NK-92 (cell line): ENCODE data around the gene CHST6.
"Not testable (repeated sequence)": the region's sequence is repeated elsewhere in the genome, so short reads cannot be mapped to it uniquely, and the experiment has no call there.

Experiments used
- DNase-seq: peaks from one replicate; lab custom pipeline; 2025; ENCODE audit not compliant: unreplicated experiment; lab: John Stamatoyannopoulos, UW

Gene CHST6

DNA sequence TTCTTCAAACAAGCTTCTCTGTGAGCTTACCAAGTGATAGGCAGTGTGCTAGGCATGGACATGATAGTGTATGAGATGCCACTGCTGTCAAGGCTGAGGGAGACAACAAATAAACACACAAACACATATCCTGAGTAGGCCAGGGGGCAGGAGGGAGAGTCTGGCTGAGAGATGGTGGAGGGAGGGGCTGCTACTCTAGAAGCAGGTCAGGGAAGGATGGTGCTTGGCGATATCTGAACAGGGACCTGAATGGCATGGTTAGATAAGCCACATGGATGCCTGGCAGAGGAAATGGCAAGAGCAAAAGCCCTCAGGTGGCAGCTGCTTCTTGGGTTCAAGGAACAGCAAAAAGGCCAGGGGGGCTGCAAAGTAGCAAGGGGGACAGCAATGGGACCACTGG, 8.6 kb upstream of the CHST6 start:
- DNase-seq = no peak

DNA sequence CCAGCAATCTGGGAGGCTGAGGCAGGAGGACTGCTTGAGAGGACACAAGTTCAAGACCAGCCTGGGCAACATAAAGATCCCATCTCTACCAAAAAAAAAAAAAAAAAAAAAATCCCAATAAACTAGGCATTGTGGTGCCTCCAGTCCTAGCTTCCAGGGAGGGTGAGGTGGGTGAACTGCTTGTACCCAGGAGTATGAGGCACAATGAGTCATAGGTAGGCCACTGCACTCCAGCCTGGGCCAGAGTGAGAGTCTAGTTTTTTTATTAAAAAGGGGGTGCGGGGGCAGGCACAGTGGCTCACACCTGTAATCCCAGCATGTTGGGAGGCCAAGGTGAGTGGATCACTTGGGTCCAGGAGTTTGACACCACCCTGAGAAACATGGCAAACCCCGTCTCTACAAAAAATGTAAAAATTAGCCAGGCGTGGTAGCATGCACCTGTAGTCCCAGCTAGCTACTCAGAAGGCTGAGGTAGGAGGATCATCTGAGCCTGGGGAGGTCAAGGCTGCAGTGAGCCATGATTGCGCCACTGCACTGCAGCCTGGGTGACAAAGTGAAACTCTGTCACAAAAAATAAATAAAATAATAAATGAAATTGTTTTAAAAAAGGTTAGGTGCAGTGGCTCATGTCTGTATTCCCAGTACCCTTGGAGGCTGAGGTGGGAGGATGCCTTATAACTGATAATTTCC, 7.8 kb upstream of the CHST6 start:
- DNase-seq = no peak

DNA sequence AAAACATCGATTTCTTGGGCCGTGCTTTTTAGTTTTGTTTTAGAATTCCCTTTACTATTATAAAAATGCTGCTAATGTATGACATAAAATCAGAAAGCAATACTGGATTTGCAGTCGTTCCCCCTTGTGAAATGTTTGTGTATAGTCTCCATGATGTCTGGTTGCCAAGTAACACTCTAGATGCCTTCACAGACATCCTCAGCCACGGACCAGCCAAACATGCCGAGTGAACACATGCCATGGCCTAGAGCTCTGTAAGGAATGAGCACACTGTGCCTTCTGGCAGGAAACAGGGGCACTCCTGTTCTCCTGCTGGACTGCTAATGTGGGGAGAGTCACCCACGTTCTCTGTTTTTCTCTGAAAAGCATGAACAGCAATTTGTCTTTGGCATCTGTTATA, 6.6 kb upstream of the CHST6 start:
- not testable (repeated sequence) for DNase-seq

DNA sequence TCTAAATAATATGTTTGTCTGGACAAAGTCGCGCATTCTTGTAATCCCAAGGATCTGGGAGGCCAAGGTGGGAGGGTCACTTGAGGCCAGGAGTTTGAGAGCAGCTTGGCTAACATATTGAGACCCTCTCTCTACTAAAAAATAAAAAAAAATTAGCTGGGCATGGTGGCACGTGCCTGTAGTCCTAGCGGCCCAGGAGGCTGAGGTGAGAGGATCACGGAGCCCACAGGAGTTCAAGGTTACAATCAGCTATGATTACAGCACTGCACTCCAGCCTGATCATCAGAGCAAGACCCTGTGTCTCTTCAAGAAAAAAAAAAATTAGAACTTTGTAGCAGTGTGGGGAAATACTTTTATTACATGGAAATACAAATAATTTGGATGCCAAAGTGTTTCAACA, 6.1 kb upstream of the CHST6 start:
- no peak for DNase-seq

DNA sequence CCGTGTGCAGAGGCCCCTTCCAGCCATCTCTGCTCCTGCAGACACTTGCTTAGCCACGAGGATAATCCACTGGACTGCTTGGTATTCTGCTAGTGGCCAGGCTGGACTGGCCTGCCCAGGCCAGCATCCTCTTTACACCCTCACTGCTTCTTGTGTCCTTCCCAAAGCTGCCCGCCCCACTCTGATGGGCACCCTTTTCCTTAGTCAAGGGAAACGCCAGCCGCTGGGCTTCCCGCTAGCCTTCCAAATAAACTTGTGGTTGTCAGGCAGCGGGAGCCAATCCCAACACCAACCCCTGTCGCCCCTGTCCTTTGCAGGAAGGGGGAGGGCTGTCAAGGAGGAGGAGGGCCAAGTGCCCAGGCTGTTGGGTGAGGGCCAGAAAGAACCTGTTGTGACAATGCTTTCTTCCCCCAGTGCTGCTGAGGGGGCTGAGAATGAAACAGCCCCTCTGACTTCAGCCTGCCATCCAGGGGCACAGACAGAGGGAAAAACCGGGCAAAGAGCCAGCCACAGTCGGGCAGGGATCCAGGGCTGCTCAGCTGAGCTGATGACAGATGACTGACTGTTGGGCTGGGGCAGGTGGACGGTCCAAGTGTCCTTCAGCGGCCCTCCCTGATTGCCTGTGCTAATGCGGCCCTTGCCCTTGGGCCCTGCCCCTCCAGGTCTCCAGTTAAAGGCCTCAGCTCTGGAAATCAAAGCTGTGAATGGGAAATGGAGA, 3.5 kb upstream of the CHST6 start:
- DNase-seq = not testable (repeated sequence)

DNA sequence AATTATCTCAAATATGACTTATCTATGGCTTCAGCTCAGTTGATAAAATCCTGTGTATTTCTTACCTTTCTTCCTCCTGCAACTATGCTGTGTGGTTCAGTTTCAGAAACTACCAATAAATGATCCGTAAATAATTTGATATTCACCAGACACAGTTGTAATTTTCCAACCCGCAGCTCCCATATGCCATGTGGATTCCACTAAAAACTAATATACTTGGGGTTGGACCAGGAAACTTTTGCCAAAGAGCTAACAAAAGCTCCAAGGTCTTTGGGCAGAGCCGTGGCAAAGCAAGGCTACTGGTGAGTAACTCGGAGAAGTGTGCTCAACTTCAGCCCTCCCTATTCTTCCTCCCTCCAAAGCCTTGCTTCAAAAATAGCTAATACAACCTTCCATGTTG, 2.3 kb upstream of the CHST6 start:
- DNase-seq = no peak

DNA sequence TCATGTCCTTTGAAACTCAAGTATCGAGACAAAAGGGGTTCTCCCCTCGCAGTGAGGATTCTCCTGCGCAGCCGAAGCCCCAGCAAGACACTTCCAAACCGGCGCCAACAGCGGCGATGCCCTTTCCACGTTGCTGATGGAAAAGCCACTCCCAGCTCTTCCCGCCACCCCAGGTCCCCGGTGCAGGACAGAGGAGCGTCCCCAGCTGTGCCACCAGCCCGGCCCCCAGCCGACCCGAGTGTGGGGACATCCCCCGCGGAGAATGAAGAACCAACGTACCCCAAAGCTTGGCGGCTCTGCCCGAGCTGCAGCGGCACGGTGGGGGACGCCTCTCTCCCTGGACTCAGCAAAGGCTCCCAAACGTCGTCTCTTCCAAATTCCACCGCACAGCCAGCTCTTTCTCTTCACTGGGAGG, 573 bp downstream of the CHST6 start:
- no peak for DNase-seq

DNA sequence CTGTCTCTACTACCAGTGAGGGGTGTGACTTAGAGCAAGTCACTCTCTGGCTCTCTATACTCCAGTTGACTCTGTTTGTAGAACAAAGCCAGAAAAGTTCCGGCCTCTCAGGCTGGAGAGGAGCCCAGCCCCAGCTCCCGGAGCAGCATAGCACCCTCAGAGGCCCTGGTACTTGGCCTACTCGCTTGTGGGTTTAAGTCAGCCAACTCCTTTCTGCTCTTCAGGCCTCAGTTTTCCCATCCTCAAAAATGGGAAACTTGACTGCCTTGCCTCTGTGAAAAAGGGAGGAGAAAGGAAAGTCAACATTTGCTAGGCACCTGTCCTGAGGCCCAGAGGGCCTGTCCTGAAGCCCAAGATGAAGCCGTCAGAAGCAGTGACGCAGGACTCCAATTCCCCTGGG, 1.1 kb downstream of the CHST6 start:
- DNase-seq = no peak

DNA sequence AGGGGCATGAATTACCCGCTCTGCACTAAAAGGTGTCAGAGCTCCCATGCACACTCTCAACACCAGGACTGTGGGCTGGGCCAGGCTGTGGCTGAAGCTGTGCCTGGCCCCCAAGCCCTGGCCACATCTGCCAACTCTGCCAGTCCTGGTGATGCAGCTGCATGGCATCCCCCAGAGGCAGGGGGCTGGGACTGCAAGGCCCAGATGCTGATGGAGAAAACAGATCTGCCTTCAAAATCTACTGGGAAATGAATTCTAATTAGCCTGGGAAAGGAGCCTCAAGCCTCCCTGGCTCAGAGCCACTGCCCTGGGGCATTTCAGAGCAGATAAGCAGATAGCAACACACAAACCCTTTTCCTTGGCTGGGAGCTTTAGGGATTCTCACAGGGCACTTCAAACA, 3.4 kb downstream of the CHST6 start:
- DNase-seq = no peak

DNA sequence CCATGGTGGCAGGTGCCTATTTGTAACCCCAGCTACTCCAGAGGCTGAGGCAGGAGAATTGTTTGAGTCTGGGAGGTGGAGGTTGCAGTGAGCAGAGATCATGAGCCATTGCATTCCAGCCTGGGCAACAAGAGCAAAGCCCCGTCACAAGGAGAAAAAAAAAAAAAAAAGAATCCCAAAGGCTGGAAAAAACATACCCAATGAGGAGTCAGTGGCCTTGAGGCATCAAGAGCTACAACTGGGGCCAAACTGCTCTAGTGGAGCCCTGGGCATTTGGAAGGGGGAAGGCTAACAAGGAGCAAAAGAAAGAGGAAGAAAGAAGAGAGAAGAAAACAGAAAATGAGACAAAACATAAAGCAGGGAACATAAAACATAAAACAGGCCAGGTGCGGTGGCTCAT, 6.9 kb downstream of the CHST6 start:
- DNase-seq = no peak

DNA sequence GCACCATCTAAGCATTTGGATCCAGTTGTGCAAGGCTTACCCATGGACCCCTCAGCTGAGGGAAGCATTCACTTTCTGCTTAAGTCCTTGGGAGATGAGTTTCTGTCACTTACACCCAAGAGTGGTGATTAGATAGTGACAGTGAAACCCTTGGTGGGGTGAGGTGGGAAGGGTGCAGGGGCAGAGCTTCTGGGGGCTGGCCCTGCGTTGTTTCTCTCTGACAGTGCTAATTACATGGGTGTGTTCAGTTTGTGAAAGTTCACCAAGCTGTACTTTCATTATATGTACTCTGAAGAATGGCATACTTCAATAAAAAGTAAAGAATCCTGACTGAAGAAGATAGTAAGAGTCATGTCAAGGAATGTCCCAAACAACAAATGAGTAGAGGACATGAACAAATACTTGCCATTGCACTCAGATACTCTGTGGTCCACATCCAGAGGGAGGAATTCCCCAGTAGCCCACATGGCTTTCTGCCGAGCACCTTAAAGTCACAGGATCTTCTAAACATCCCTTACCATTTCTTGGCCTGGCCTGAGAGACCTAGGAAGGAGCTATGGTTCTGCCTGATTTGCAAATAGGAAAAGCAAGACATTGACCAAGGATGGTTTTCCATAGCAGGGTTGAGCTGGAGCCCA, 8.4 kb downstream of the CHST6 start:
- no peak for DNase-seq

DNA sequence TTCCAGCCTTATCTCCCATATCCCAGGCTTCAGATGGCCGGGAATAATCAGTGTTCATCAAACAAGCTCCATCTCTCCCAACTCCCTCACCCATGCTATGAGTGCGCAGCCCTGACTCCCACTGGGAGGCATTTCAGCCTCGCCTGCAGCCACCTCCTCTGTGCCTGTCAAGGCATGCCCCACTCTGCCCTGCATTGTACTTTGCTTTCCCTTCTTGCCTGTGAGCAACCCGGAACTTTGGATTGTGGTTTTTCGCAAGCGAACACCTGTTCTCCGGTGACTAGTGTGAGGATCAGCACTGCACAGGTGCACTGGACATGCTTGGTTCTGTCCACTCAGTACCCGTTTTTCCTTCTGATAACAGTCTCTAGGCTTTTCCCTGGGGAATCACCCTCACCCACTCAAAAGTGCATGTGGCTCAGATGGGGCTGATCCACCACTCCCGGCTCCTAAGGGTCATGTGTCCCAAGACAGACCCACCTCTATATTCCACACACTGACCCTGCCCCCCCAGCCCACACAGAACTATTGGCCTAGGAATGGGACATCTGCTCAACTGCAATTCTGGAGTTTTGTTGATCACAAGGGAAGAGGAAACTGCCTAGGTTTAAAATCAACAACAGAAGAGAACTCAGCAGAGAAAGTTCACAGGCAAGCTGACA, 9.1 kb downstream of the CHST6 start:
- DNase-seq = no peak

DNA sequence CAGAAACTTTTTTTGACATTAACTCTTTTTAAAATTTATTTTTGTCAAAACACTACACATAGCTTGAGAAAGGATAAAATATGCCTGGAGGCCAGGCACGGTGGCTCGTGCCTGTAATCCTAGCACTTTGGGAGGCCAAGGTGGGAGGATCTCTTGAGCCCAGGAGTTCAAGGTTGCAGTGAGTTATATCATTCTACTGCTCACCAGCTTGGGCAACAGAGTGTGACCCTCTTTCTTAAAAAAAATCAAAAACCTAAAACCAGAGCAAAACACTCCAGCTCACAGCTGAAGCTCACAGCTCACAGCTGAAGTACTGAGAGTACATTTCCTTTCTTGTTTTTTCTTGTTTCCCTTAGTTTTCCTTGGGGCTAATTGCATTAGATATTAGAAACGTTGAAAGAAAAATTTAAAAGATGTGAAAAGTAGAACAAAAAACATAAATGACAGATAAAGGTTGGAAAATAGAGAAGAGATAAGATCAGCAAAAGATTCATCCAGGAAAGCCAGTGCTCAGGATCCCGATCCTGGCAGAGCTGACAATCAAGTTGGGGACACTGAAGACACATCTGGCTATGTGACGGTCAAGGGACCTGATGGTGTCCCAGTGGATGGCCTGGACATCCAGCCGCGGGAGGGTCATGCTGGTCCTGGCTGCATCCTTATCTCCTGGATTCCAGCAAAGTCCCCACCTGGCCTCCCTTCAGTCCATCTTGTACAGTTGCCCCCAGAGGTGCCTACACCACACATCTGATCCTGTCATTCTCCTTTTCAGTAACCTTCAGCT, 9.8 kb downstream of the CHST6 start:
- no peak for DNase-seq

DNA sequence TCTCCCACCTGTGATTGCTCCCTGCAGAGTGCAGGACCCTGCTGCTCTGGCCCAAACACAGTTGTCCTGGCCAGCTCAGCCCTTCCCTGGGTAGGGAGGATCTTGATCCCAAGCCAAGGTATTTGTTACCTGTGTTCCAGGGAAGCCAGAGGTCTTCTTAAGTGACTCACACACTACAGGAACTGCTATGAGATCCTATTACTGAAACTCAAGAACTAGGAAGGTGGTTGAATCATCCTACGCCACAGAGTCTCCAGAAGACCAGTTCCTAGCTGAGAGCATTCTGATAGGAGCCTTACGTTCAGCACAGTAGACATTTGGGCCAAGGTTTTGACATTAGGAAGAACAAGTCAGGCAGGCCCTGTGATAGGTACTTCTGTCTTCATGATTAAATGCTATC, 12.0 kb downstream of the CHST6 start:
- no peak for DNase-seq

DNA sequence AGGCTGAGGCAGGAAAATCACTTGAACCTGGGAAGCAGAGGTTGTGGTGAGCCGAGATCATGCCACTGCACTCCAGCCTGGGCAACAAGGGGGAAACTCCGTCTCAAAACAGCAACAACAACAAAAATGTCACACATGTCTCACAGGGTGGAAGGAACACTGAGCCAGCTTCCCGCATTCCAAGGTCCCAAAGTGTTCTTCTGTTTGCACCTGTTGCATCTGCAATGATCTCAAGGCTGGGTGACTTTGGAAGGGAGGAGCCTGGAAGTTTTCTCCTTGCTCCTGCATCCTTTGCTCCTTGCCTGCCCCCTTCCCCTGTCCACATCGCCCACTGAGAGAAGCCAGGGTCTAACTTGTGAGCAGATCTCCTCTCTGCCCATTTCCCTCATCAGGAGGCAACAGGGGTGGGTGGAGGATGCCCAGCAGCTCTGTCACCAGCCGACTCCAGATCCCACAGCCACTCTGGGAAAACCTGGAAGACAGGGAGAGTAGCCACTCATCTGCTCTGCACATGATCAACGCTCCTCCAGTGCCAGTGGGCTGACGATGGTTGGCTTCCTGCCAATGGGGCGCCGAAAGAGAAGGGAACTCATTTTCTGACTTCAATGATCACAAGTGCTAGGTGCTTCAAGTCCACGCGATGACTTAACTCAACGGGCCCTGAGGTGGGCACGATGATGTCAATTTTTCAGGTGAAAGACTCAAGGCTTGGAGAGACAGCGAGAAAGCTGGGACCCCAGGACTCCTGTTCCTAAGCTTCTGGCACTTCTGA, 12.6 kb downstream of the CHST6 start:
- DNase-seq = no peak

DNA sequence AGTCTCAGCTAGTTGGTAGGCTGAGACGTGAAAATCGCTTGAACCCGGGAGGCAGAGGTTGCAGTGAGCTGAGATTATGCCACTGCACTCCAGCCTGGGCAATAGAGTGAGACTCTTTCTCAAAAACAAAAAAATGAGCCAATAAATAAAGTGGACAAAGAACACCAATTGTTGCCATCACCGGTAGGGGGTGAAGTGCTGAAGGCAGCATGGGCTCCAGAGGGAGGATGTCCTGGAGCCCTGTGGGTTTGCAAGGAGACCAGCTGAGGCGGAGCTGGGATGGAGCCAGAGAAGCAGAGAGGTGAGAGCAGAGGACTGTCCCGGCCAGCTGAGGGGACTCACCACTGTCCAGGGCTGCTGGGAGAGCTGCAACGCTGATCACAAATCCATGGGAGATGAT, 13.8 kb downstream of the CHST6 start:
- no peak for DNase-seq

DNA sequence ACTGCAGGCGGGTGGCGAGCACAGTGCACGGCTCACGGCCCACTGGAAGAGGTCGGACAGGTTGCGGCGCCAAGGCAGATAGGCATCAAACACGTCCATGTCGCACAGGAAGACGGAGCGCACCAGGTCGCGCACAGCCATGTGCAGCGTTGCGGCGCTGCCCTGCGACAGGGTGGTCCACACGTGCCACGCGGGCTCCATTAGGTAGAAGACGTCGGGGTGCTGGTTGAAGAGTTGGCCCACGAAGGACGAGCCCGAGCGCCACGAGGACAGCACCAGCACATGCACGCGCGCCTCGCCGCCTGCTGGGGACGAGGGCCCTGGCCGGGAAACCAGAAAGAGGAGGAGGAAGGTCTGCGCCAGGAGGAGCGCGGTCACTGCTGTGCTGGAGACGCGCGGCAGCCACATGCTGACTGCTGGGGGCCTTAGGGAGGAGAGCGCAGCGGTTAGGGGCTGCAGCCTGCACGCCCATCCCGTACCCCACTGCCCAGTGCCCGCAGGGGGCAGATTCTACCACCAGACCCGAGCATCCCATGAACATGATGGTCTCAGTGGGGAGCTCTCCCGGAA, 15.7 kb downstream of the CHST6 start:
- no peak for DNase-seq

DNA sequence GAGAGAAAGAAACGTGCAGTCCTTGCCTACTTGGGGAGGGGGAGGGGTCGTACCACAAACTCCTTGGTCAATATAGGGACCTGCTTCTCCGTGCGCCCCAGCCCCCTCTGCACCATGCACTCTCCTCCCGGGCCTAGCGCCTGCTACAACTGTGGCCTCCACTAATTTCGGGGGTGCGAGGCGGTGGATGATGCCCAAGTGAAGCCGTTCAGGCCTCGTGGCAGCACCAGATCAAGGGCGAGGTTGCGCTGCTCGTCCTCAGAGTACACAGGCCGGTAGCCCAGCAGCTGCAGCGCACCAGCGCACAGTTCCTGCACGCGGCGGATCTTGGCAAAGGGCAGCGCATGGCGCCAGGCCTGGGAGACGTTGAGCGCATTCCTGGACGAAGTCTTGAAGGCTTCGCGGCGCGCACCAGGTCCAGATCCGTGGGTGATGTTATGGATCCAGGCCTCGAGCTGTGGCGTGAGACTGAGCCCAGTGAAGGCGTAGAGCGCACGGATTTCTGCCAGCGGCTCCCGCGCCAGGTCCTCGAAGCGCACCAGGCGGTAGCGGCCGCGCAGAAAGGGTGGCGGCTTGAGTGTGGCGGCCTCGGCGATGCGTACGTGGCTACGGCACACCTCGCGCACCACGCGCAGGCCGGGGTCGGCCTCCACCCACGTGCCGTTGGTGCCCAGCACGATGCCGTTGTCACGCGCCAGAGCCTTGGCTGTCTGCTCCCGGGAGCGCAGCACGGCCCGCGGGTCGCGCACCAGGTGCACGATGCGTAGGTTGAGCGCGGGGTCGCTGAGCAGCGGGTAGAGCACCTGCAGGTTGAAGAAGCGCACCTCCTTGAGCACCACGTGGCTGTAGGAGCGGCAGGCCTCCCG, 16.5 kb downstream of the CHST6 start:
- DNase-seq = no peak
